HCT116 (cell line): ENCODE results near the gene GALNT17.

ENCODE experiments used
- ATF3 ChIP-seq: IDR thresholded peaks from 2 replicates; pipeline ENCODE4 v1.6.1; 2012
- CBX3 ChIP-seq: IDR thresholded peaks from 2 replicates; pipeline ENCODE4 v1.6.1; 2012; ENCODE audit warnings: low read depth
- CTCF ChIP-seq, 3 experiments: fragments of 200-600 bp in 1 of 3; sonication (generic) in 1 of 3; IDR thresholded peaks in 2 of 3; conservative IDR thresholded peaks in 1 of 3; 2 replicates each; pipeline ENCODE4 v1.5.1; 2012 to 2017; ENCODE audit warnings: low read depth in 2 of 3, low read length in 2 of 3, antibody characterized with exemption in 1 of 3, borderline replicate concordance in 1 of 3, control low read depth in 1 of 3, mild to moderate bottlenecking in 1 of 3, mixed read lengths in 1 of 3, mixed run types in 1 of 3, moderate library complexity in 1 of 3; ENCODE audit not compliant: insufficient read depth in 1 of 3
- EGR1 ChIP-seq: IDR thresholded peaks from 2 replicates; pipeline ENCODE4 v1.6.1; 2012; ENCODE audit warnings: low read depth
- EZH2 ChIP-seq: fragments of 200-600 bp; sonication (generic); IDR thresholded peaks from 2 replicates; pipeline ENCODE4 v1.6.1; 2017; ENCODE audit warnings: antibody characterized with exemption, mixed run types
- EZH2phosphoT487 ChIP-seq: fragments of 200-600 bp; IDR thresholded peaks from 2 replicates; pipeline ENCODE4 v1.6.1; 2018; ENCODE audit warnings: antibody characterized with exemption, borderline replicate concordance
- POLR2A ChIP-seq: IDR thresholded peaks from 2 replicates; pipeline ENCODE4 v1.7.0; 2011; ENCODE audit warnings: borderline replicate concordance; ENCODE audit not compliant: insufficient read depth, insufficient read length; ENCODE audit errors: extremely low read depth
- RAD21 ChIP-seq: IDR thresholded peaks from 2 replicates; pipeline ENCODE4 v1.6.1; 2012; ENCODE audit warnings: low read depth, mild to moderate bottlenecking
- SP1 ChIP-seq: IDR thresholded peaks from 2 replicates; pipeline ENCODE4 v1.6.1; 2012; ENCODE audit warnings: low read depth
- SRF ChIP-seq: IDR thresholded peaks from 2 replicates; pipeline ENCODE4 v1.6.1; 2012; ENCODE audit warnings: low read depth
- TCF7L2 ChIP-seq: IDR thresholded peaks from 2 replicates; pipeline ENCODE4 v1.7.0; 2011; ENCODE audit warnings: borderline replicate concordance, inconsistent platforms; ENCODE audit not compliant: insufficient read depth, insufficient read length; ENCODE audit errors: extremely low read depth
- ZBTB33 ChIP-seq: IDR thresholded peaks from 2 replicates; pipeline ENCODE4 v1.6.1; 2011; ENCODE audit warnings: mild to moderate bottlenecking, low read length, moderate library complexity; ENCODE audit not compliant: insufficient replicate concordance; ENCODE audit errors: extremely low read depth

- TF ChIP-seq ATF3 (no peak), ZBTB33 (no peak), CTCF (IDR thresholded peaks at IDR 0.05 in 2 of 3, conservative IDR thresholded peaks at IDR 0.05 in 1 of 3; ENCODE audit: borderline replicate concordance in 1 of 3, insufficient read depth in 1 of 3, low read depth in 2 of 3, low read length in 2 of 3) (no peak), POLR2A (no peak), RAD21 (no peak), SP1 (no peak), TCF7L2 (no peak), EZH2phosphoT487 (no peak), EGR1 (no peak), EZH2 (no peak), SRF (no peak), CBX3 (no peak)
Observed at GRCh38 chr7:71320916-71321315, 189.0 kb downstream of the GALNT17 start.
